ENCODE results near the gene SOCS4. TPM values are rescaled to one million over a fixed set of nuclear protein-coding genes. Genes with fewer than 3 reads are reported as not detected.

Gene SOCS4
- total and polyA plus RNA-seq, 2 of the 13 experiments (the other 11 are each of a cell fraction or from before 2014, with no cell fraction given), result 4.0 to 10.0 TPM

DNA sequence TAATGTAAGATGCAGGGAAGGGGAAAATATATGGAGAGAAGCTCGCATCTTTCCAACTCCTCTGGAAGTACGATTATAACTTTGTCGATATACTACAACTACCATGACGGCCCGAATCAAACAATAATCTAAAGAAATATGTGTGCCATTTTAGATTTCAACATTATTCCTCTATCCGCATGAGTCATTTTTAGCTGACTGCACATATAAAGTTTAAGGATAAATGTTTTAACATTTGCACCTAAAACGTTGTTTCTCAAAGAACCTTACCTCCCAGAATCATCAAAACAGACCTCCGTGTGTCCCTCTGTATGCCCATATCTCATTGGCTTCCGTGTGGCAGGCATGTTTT is 619 bp upstream of the SOCS4 start:
- FAIRE-seq, result no peak
- WGBS (ENCODE audit: low lambda C conversion rate), result 3% methylated on average over 9 of the region's 9 CpGs
- H3K36me3 ChIP-seq (replicated peaks in 1 of 2; ENCODE audit: control insufficient read depth in 1 of 2, insufficient read depth in 2 of 2, low read length in 2 of 2), result no peaks in the 10 kb centered on the region
- peaks cover 51% of the 10 kb centered on the region for H3K4me1 ChIP-seq (ENCODE audit: insufficient read depth, low read length)
- DNase-seq (ENCODE audit: low spot score), result no peak
- no peaks in the 10 kb centered on the region; a peak in 1 of 5 replicates for H3K27me3 ChIP-seq (ENCODE audit: control insufficient read depth in 1 of 2, insufficient read depth in 2 of 2, low read length in 2 of 2)
- peak overlapping the region; percentile 85 for H3K9ac ChIP-seq (ENCODE audit: insufficient read depth, low read depth, low read length)
- TSS peak; percentile 74 for BruUV-seq (replicated peaks)
- intact Hi-C loops (cut with micrococcal nuclease; ENCODE audit: unreplicated experiment) (no loop called here), in situ Hi-C loops (cut with HindIII; ENCODE audit: extremely low pct_ligation_motif_present, low pct_unique_long_range_greater_than_20kb) (no loop called here)
- peak overlapping the region; percentile 73 for H3K27ac ChIP-seq (ENCODE audit: extremely low read length, insufficient read depth, low read length)
- CTCF ChIA-PET (ENCODE audit: low intra/inter-chr PET ratio, low total read pairs), result no interaction called here
- peak overlapping the region; percentile 66 to 96 (median 86) for H3K4me3 ChIP-seq (replicated peaks in 1 of 3; ENCODE audit: insufficient read depth in 1 of 3, low read depth in 2 of 3, low read length in 3 of 3)
- no peak for ATAC-seq
- H4K20me1 ChIP-seq (ENCODE audit: insufficient read depth, low read length), result no peaks in the 10 kb centered on the region
- POLR2A ChIA-PET, result interaction anchor here (0.7 to 4.1 kb wide), 5 partner anchors 12 to 52 kb away, joined by 3 to 47 read pairs (median 4); partner anchors contain the start of gene MAPK1IP1L
- no peaks in the 10 kb centered on the region for H3K9me3 ChIP-seq (ENCODE audit: low read length)
- peaks cover 59% of the 10 kb centered on the region for H3K79me2 ChIP-seq (ENCODE audit: insufficient read depth, low read length)
- peak overlapping the region; percentile 89 for H3K4me2 ChIP-seq (ENCODE audit: low read depth, low read length)
- TF ChIP-seq, protein P1, sequence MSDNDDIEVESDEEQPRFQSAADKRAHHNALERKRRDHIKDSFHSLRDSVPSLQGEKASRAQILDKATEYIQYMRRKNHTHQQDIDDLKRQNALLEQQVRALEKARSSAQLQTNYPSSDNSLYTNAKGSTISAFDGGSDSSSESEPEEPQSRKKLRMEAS (IDR thresholded peaks at IDR 0.05), result no peak
- TF ChIP-seq MAFF (IDR thresholded peaks at IDR 0.05; ENCODE audit: low read depth, low read length), result peak; percentile 62
- no peak for TF ChIP-seq HNRNPLL (IDR thresholded peaks at IDR 0.05; ENCODE audit: low read depth, low read length, poor library complexity, severe bottlenecking)
- no peak for TF ChIP-seq ETS1 (CRISPR knock-in tag; IDR thresholded peaks at IDR 0.05)
- no peak for TF ChIP-seq FIP1L1 (IDR thresholded peaks at IDR 0.05; ENCODE audit: borderline replicate concordance, insufficient read depth, low read depth, low read length)
- TF ChIP-seq HNRNPH1 (optimal IDR thresholded peaks at IDR 0.05; ENCODE audit: low read depth, low read length), result no peak
- TF ChIP-seq ZNF770 (CRISPR knock-in tag; IDR thresholded peaks at IDR 0.05), result no peak
- TF ChIP-seq ZSCAN12 (CRISPR knock-in tag; IDR thresholded peaks at IDR 0.05), result no peak
- no peak for TF ChIP-seq NFIC (IDR thresholded peaks at IDR 0.05; ENCODE audit: low read length)
- TF ChIP-seq MAFK (conservative IDR thresholded peaks at IDR 0.05 in 1 of 2, IDR thresholded peaks at IDR 0.05 in 1 of 2; ENCODE audit: low read length in 2 of 2), result peak; percentile 15 to 58; a peak in 3 of 4 replicates
- TF ChIP-seq PHB2 (IDR thresholded peaks at IDR 0.05; ENCODE audit: partially characterized antibody), result no peak
- TF ChIP-seq U2AF1 (optimal IDR thresholded peaks at IDR 0.05; ENCODE audit: low read depth, low read length), result no peak
- TF ChIP-seq ZMYM4 (CRISPR knock-in tag; IDR thresholded peaks at IDR 0.05), result no peak
- H2AFZ ChIP-seq (ENCODE audit: low read length), result peak overlapping the region; percentile 67
